Lower leg skin (tissue), 4 donors: Measurements from ENCODE around the gene AMPD3. TPM values are rescaled to one million over a fixed set of nuclear protein-coding genes. Genes with fewer than 3 reads are reported as not detected.

Experiments used
- DNase-seq, 2 donors: peaks; one replicate each; pipeline ENCODE4 v3.0.0-alpha.2; 2019; ENCODE audit warnings: low spot score in 2 of 2
- H3K4me3 ChIP-seq: fragments of 200-600 bp; sonication (generic); 2 replicates; pipeline ENCODE4 v1.5.1; 2017; ENCODE audit warnings: mild to moderate bottlenecking, low read depth; ENCODE audit not compliant: poor library complexity, severe bottlenecking
- POLR2A ChIP-seq, 2 donors: fragments of 450-650 bp; IDR thresholded peaks; one replicate each; pipeline ENCODE4 v1.6.1; 2016 to 2017; ENCODE audit warnings: antibody characterized with exemption in 2 of 2, mild to moderate bottlenecking in 1 of 2, moderate library complexity in 1 of 2
- WGBS, 2 donors: methylation state at CpG; one replicate each; pipeline ENCODE4 v1.1.5; 2018; 5-methylcytosine and 5-hydroxymethylcytosine counted together
- intact Hi-C: fragments of 100-400 bp; cut with DNase I; formaldehyde crosslinking; loops from one replicate; pipeline ENCODE4 v1.15.0; 2023; ENCODE audit warnings: low total_unique reads
- total RNA-seq, 4 donors: library from RNA; depleted of rRNA; stranded (reverse); fragments of >200 nt; gene quantifications; one replicate each; pipeline ENCODE4 v1.1.0, GENCODE V29; 2016
- TF ChIP-seq, protein P1 (sequence below), 3 donors: fragments of 450-650 bp; IDR thresholded peaks; one replicate each; pipeline ENCODE4 v1.5.1; 2016; ENCODE audit warnings: antibody characterized with exemption in 3 of 3, mild to moderate bottlenecking in 3 of 3, moderate library complexity in 2 of 3

Gene AMPD3
- total RNA-seq, result 10 to 100 TPM; 30.2 to 43.3 (median 32.6) TPM

DNA sequence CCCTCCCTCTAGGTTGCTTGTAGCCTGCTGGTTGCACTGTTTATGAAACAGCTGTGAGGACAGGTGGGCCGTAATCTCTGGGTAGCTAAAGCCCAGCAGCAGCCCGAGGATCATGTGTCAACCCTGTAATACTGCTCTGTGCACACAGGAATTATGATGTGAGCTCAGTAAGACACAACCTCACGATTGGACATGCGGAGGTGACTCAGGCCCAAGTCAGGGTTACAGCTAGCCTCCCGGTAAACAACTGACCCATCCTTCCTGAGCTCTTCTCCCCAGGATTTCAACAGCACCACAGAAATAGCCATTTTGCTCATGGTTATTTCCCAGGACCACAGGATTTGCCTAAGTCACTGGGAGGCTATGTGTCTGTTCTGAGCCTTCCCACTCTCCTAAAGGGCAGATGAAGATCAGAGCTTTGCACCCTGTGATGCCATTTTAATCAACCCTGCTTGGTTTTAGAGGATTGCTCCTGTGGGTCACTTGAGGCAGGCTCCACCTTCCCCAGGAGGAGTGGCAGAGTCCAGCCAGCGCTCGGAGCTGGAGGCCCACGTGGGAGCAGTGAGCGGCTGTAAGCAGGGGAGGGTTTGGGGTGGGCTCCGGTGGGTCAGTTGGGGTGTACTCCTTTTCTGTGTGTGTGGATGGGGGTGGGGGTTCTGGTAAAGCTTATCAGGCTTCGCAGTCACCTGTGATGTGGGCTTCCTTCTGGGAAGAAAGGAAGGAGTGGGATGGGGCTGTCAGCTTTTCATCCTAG lies at the start of gene AMPD3:
AMPD3 (plus strand) TSS at position 387 of the 754 bp plus-strand sequence. CDS start 6,256 bp downstream, outside the sequence.
- TF ChIP-seq, protein P1, sequence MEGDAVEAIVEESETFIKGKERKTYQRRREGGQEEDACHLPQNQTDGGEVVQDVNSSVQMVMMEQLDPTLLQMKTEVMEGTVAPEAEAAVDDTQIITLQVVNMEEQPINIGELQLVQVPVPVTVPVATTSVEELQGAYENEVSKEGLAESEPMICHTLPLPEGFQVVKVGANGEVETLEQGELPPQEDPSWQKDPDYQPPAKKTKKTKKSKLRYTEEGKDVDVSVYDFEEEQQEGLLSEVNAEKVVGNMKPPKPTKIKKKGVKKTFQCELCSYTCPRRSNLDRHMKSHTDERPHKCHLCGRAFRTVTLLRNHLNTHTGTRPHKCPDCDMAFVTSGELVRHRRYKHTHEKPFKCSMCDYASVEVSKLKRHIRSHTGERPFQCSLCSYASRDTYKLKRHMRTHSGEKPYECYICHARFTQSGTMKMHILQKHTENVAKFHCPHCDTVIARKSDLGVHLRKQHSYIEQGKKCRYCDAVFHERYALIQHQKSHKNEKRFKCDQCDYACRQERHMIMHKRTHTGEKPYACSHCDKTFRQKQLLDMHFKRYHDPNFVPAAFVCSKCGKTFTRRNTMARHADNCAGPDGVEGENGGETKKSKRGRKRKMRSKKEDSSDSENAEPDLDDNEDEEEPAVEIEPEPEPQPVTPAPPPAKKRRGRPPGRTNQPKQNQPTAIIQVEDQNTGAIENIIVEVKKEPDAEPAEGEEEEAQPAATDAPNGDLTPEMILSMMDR (IDR thresholded peaks at IDR 0.05), result no peak
- TF ChIP-seq POLR2A (IDR thresholded peaks at IDR 0.05), result no peak
- no peak for DNase-seq
- intact Hi-C loops, result no loop called here
- H3K4me3 ChIP-seq, result peak within 1 kb of the TSS; percentile 4
- WGBS, 2 donors, result 70 to 81% methylated on average over 11 of the region's 11 CpGs

DNA sequence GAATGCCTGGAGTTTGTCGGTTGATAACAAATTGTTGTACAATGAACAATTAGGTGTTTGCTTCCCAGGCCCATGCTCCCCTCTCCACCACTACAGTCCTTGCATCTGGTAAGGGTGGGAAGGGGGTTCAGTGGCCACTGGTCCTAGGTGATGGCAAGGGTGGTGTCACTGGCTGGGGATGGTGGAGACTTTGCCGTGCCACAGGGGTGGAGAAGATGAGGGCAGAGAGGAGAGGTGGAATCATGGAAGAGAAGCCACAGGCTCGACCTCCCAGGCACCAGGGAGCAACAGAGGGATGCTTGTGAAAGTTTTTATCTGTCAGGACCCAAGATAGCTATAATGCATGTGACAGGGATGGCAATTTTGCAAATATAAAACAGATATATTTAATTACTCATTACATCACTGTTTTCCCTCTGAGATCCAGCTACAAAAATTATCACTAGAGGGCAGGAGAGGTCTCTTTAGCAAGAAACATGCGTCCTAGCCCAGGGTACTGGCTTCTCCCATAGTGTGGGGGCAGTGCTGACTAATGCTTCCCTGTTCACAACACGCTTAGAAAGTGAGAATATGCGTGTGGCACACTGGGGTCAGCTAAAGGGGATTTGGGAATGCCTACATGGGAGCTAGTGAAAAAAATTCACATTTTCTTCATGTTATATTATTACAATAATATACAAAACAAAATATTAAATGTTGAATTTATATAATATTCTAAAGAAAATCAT lies 49.0 kb upstream of the AMPD3 start:
- no peak overlapping the region for H3K4me3 ChIP-seq
- DNase-seq, result peak; percentile 79 to 86
- intact Hi-C loops, result loop anchor here (5.0 to 10.0 kb wide), 2 partner anchors 259 to 331 kb away; no protein-coding TSS in a partner anchor
- WGBS, 2 donors, result 27 to 29% methylated on average over 6 of the region's 6 CpGs
- TF ChIP-seq, protein P1 (IDR thresholded peaks at IDR 0.05), result no peak
- TF ChIP-seq POLR2A (IDR thresholded peaks at IDR 0.05), result no peak

DNA sequence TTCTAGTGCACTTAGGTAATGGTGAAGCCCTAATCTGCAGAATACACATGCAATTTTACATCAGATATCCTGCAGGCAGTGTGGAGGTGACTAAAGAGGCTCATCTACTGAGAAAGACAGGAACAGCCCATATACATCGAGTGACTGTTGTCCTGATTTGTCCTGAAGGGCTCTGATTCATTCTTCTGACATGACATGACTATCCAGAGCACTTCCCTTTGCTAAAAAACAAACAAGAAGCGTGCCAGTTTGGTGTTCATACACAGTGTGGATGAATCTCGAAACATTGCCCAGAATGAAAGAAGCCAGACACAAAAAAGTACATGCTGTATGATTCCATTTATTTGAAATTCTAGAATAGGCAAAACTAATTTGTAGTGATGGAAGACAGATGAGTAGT lies 48.0 kb upstream of the AMPD3 start:
- intact Hi-C loops, result loop anchor here (5.0 to 10.0 kb wide), 2 partner anchors 258 to 330 kb away; no protein-coding TSS in a partner anchor
- no peak for TF ChIP-seq POLR2A (IDR thresholded peaks at IDR 0.05)
- TF ChIP-seq, protein P1 (IDR thresholded peaks at IDR 0.05), result no peak
- no peak overlapping the region for H3K4me3 ChIP-seq
- WGBS, 2 donors, result 13 to 19% methylated on average over 3 of the region's 3 CpGs
- peak in 1 of 2 donors; percentile 66 for DNase-seq

DNA sequence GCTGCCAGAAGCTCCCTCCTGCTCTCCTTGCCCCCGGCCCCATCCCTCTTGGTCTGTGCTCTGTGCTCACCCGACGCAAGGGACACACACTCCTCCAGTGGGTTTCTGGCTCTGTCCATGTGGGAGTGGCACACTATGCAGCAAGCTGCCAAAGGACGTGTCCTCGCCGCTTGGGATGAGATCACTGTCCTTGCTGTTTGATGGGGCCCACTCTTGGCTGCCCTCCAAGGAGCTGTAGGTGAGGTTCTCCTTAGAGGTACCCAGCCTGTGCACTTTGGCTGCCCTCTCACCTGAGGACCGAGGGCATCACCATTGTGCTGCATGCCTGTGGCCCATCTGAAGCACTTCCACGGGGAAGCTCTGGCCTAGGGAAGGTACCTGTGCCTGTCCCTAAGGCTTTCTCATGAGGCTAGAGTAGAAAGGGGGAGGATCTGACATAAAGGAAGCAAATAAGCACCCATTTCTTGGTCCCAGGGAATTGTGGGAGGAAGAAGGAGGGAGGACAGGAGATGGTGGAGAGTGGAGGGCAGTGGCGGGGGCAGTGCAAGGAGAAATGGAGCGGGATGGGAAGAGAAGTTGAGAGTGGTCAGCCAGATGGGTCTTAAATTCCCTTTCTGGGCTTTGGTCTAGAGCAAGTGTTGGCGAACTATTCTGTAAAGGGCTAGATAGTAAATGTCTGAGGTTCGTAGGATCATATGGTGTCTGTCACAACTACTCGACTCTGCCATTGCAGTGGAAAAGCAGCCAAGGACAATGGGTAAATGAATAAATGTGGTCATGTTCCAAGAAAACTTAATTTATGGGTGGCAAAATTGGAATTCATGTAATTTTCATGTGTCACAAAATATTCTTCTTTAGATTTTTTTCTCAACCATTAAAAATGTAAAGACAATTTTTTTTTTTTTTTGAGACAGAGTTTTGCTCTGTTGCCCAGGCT lies 47.0 kb upstream of the AMPD3 start:
- TF ChIP-seq POLR2A (IDR thresholded peaks at IDR 0.05), result no peak
- TF ChIP-seq, protein P1 (IDR thresholded peaks at IDR 0.05), result no peak
- peak in 1 of 2 donors; percentile 86 for DNase-seq
- intact Hi-C loops, result loop anchor here (5.0 to 10.0 kb wide), 2 partner anchors 257 to 329 kb away; no protein-coding TSS in a partner anchor
- H3K4me3 ChIP-seq, result no peak overlapping the region
- WGBS, 2 donors, result 67 to 82% methylated on average over 13 of the region's 13 CpGs

DNA sequence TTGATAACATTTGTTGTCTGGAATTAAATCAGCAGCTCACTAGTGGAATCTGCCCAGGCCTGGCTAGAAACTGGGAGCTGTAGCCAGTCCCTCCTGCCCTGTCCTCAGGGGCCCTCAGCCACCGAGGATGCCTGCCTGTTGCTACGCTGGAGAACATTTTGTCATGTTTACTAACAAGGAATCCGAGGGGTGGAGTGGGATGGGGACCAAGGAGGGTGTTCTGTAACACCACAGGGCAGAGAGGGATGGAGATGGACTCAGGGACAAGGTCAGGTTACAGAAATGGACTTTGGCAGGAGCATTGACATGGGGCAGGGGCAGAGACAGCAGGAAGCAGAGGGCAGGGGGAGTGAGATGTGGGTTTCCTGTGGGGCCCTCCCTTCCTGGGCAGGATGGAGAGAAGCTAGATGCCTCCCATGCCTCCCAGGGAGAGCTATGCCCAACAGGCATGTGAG lies 45.8 kb upstream of the AMPD3 start:
- intact Hi-C loops, result loop anchor here (5.0 to 10.0 kb wide), 2 partner anchors 256 to 328 kb away; no protein-coding TSS in a partner anchor
- H3K4me3 ChIP-seq, result no peak overlapping the region
- TF ChIP-seq, protein P1 (IDR thresholded peaks at IDR 0.05), result no peak
- TF ChIP-seq POLR2A (IDR thresholded peaks at IDR 0.05), result no peak
- 38 to 56% methylated on average over 3 of the region's 3 CpGs for WGBS, 2 donors
- peak in 1 of 2 donors; percentile 88 for DNase-seq
